Vagina (tissue), 2 donors: ENCODE measurements around the gene ARHGAP19.

ENCODE experiments used
- POLR2A ChIP-seq, 2 donors: fragments of 450-650 bp; IDR thresholded peaks; one replicate each; pipeline ENCODE4 v1.6.1; 2017; ENCODE audit warnings: antibody characterized with exemption in 2 of 2, mild to moderate bottlenecking in 2 of 2, moderate library complexity in 2 of 2
- POLR2AphosphoS5 ChIP-seq, 2 donors: sonication (generic); formaldehyde crosslinking; IDR thresholded peaks; one replicate each; pipeline ENCODE4 v1.9.0; 2017; ENCODE audit warnings: antibody characterized with exemption in 2 of 2, mild to moderate bottlenecking in 2 of 2, low read depth in 1 of 2; ENCODE audit not compliant: insufficient read depth in 1 of 2
- TF ChIP-seq, protein P1 (sequence below), 3 experiments: fragments of 450-650 bp in 2 of 3; fragments of 200-600 bp in 1 of 3; sonication (generic) in 1 of 3; IDR thresholded peaks; one replicate each; pipeline ENCODE4 v1.5.1; 2017 to 2019; ENCODE audit warnings: antibody characterized with exemption in 3 of 3, mild to moderate bottlenecking in 2 of 3, moderate library complexity in 2 of 3

- no peak for TF ChIP-seq POLR2AphosphoS5 (IDR thresholded peaks at IDR 0.05; ENCODE audit: insufficient read depth in 1 of 2, low read depth in 1 of 2)
- TF ChIP-seq, protein P1, sequence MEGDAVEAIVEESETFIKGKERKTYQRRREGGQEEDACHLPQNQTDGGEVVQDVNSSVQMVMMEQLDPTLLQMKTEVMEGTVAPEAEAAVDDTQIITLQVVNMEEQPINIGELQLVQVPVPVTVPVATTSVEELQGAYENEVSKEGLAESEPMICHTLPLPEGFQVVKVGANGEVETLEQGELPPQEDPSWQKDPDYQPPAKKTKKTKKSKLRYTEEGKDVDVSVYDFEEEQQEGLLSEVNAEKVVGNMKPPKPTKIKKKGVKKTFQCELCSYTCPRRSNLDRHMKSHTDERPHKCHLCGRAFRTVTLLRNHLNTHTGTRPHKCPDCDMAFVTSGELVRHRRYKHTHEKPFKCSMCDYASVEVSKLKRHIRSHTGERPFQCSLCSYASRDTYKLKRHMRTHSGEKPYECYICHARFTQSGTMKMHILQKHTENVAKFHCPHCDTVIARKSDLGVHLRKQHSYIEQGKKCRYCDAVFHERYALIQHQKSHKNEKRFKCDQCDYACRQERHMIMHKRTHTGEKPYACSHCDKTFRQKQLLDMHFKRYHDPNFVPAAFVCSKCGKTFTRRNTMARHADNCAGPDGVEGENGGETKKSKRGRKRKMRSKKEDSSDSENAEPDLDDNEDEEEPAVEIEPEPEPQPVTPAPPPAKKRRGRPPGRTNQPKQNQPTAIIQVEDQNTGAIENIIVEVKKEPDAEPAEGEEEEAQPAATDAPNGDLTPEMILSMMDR (IDR thresholded peaks at IDR 0.05): no peak
- TF ChIP-seq POLR2A (IDR thresholded peaks at IDR 0.05): no peak
Measured at GRCh38 chr10:97277551-97277950, 14.9 kb downstream of the ARHGAP19 start.
